ENCODE data around the gene MYO3B. TPM values are rescaled to one million over a fixed set of nuclear protein-coding genes. Genes with fewer than 3 reads are reported as not detected.
"Not testable (repeated sequence)": the region's sequence is repeated elsewhere in the genome, so short reads cannot be mapped to it uniquely, and the experiment has no call there.

Gene MYO3B
- total RNA-seq, 3 donors from 2014 or later (not counting 1 experiment from before 2014, with no cell fraction given) = 0.68 to 0.88 (median 0.75) TPM

- peaks cover 4 to 11% of the 10 kb centered on the region in 2 donors for H3K9me3 Mint-ChIP-seq
- H3K27ac Mint-ChIP-seq = no peak overlapping the region
- no peak for TF ChIP-seq CTCF (IDR thresholded peaks at IDR 0.05)
- H3K36me3 ChIP-seq (ENCODE audit: control insufficient read depth, insufficient read depth, low read length) = no peaks in the 10 kb centered on the region
- H3K27me3 Mint-ChIP-seq (ENCODE audit: low read depth in 2 of 2) = peaks cover 0 to 5% of the 10 kb centered on the region in 2 donors
- WGBS (ENCODE audit: insufficient coverage) = 96% methylated on average over 2 of the region's 2 CpGs
- H3K4me1 Mint-ChIP-seq = no peaks in the 10 kb centered on the region
- no peaks in the 10 kb centered on the region for H3K4me1 ChIP-seq (ENCODE audit: control insufficient read depth, insufficient read depth, low read length)
- H3K4me3 ChIP-seq (ENCODE audit: low read length) = no peak overlapping the region
- peaks cover 2% of the 10 kb centered on the region for H3K9me3 ChIP-seq (ENCODE audit: control insufficient read depth, insufficient read depth, low read length)
- H3K36me3 Mint-ChIP-seq = peaks cover 6% of the 10 kb centered on the region
- intact Hi-C loops (cut with micrococcal nuclease) = no loop called here
- H3K4me3 Mint-ChIP-seq = no peak overlapping the region
- DNase-seq = no peak
- no peaks in the 10 kb centered on the region for H3K27me3 ChIP-seq (ENCODE audit: control insufficient read depth, insufficient read depth, low read length)
- ATAC-seq = no peak
- H3K27ac ChIP-seq (ENCODE audit: low read length) = no peak overlapping the region
Measured at GRCh38 chr2:170550501-170550900, 372.6 kb downstream of the MYO3B start.

- H3K36me3 Mint-ChIP-seq; H3K27ac Mint-ChIP-seq; H3K27ac ChIP-seq (ENCODE audit: low read length); ATAC-seq; H3K4me3 ChIP-seq (ENCODE audit: low read length); H3K4me1 ChIP-seq (ENCODE audit: control insufficient read depth, insufficient read depth, low read length); H3K4me1 Mint-ChIP-seq; H3K9me3 Mint-ChIP-seq; H3K9me3 ChIP-seq (ENCODE audit: control insufficient read depth, insufficient read depth, low read length); H3K27me3 Mint-ChIP-seq (ENCODE audit: low read depth in 2 of 2); H3K4me3 Mint-ChIP-seq; intact Hi-C loops (cut with micrococcal nuclease); H3K27me3 ChIP-seq (ENCODE audit: control insufficient read depth, insufficient read depth, low read length); DNase-seq; H3K36me3 ChIP-seq (ENCODE audit: control insufficient read depth, insufficient read depth, low read length): not testable (repeated sequence)
Measured at GRCh38 chr2:170551899-170552298, 374.0 kb downstream of the MYO3B start.

- H3K27me3 ChIP-seq (ENCODE audit: control insufficient read depth, insufficient read depth, low read length) = no peaks in the 10 kb centered on the region
- Mint-ChIP-seq H3K4me1 (no peaks in the 10 kb centered on the region), H3K4me3 (no peak overlapping the region), H3K9me3 (peaks cover 4 to 7% of the 10 kb centered on the region in 2 donors), H3K27me3 (ENCODE audit: low read depth in 2 of 2) (peaks cover 0 to 3% of the 10 kb centered on the region in 2 donors), H3K27ac (no peak overlapping the region), H3K36me3 (peaks cover 6% of the 10 kb centered on the region)
- ATAC-seq (no peak), DNase-seq (no peak)
- peaks cover 2% of the 10 kb centered on the region for H3K9me3 ChIP-seq (ENCODE audit: control insufficient read depth, insufficient read depth, low read length)
- WGBS (ENCODE audit: insufficient coverage) = 59% methylated on average over 3 of the region's 4 CpGs
- H3K36me3 ChIP-seq (ENCODE audit: control insufficient read depth, insufficient read depth, low read length) = no peaks in the 10 kb centered on the region
- H3K27ac ChIP-seq (ENCODE audit: low read length) = no peak overlapping the region
- intact Hi-C loops (cut with micrococcal nuclease) = no loop called here
- TF ChIP-seq CTCF (IDR thresholded peaks at IDR 0.05) = no peak
- no peaks in the 10 kb centered on the region for H3K4me1 ChIP-seq (ENCODE audit: control insufficient read depth, insufficient read depth, low read length)
- H3K4me3 ChIP-seq (ENCODE audit: low read length) = no peak overlapping the region
Measured at GRCh38 chr2:170553748-170554147, 375.8 kb downstream of the MYO3B start.

DNA sequence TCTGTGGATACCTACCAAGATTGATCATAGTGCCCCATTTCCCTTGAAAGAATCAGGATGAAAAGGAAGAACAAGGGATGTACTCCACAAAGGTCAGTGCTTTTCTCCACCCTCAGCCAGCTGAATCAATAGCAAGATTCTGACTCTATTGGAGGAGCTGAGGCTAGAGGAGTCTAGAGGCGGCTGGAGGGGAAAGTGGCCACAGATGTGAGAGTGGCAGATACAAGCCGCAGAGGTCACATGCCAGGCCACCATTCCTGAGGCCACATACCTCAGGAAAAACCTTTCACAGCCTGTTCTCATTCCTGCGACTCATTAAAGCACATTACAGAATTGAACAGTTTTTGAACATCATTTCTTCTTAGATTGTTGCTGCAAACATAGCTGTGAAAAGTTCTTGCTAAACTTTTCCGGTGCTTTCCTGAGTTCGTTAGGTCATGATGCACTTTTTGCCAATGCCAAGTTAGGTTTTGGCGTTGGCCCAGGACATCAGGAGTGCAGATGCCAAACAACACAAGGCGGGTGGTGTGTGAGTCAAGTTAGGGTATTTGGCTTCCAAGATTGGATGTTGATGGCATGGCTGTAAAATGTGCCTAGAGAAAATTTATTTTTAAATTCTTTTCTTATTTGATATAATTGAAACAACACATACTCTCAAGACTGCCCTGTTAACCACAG lies 376.5 kb downstream of the MYO3B start:
- DNase-seq (no peak), ATAC-seq (no peak)
- H3K27me3 ChIP-seq (ENCODE audit: control insufficient read depth, insufficient read depth, low read length) = no peaks in the 10 kb centered on the region
- H3K9me3 ChIP-seq (ENCODE audit: control insufficient read depth, insufficient read depth, low read length) = peaks cover 2% of the 10 kb centered on the region
- Mint-ChIP-seq H3K4me3 (no peak overlapping the region), H3K36me3 (peaks cover 6% of the 10 kb centered on the region), H3K4me1 (no peaks in the 10 kb centered on the region), H3K27ac (no peak overlapping the region), H3K9me3 (peaks cover 4 to 7% of the 10 kb centered on the region in 2 donors), H3K27me3 (ENCODE audit: low read depth in 2 of 2) (peaks cover 2 to 3% of the 10 kb centered on the region in 2 donors)
- no peaks in the 10 kb centered on the region for H3K36me3 ChIP-seq (ENCODE audit: control insufficient read depth, insufficient read depth, low read length)
- no peak overlapping the region for H3K27ac ChIP-seq (ENCODE audit: low read length)
- intact Hi-C loops (cut with micrococcal nuclease) = no loop called here
- H3K4me3 ChIP-seq (ENCODE audit: low read length) = no peak overlapping the region
- WGBS (ENCODE audit: insufficient coverage) = 96% methylated on average over 7 of the region's 7 CpGs
- no peak for TF ChIP-seq CTCF (IDR thresholded peaks at IDR 0.05)
- no peaks in the 10 kb centered on the region for H3K4me1 ChIP-seq (ENCODE audit: control insufficient read depth, insufficient read depth, low read length)
